ENCODE results near the gene DR1.

DR1 gene

DNA sequence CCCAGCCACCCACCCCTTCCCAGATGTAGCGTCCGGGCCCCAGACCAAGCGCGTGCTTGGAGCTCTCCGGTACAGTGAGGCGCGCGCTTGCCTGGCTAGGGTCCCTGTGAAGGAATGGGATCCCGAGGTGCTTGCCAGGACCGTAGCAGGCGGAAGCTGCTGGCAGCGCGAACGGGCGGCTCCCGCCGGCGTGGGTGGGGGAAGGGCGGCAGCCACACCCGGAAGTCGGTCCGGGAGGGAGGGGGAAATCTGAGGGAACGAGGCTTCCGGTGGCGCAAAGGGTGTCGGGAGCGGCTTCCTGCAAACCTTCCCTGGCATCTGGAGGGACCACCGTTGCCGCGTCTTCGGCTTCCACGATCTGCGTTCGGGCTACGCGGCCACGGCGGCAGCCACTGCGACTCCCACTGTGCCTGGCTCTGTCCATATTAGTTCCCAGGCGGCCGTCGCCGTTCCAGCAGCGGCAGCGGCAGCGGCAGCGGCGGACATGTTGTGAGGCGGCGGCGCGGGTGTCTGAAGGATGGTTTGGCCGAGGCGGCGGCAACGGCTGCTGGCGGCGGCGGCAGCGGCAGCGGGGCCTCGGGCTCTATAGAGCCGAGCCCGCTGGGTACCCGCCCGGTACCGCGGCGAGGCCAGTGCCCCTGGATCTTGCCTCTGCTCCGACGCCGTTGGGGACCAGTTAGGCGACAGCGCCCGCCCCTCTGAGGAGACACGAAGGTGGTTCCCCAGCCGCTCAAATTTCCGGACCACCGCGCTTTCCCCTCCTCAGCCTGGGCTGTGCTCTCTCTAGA lies at the start of gene DR1:
Gene DR1 (plus strand): TSS at position 275 of the 788 bp plus-strand sequence. CDS start 739 bp downstream, outside the sequence.
- Histone ChIP-seq H2AFZ (peak within 1 kb of the TSS; percentile 95), H3K4me3 (ENCODE audit: low read depth, low read length) (peak within 1 kb of the TSS; percentile 92), H3K4me1 (no peaks in the 10 kb centered on the region), H3K27me3 (ENCODE audit: control insufficient read depth, insufficient read depth, low read length) (no peaks in the 10 kb centered on the region), H3K9ac (peak within 1 kb of the TSS; percentile 76), H3K27ac (peak within 1 kb of the TSS; percentile 89), H3K36me3 (ENCODE audit: control insufficient read depth, insufficient read depth, low read length) (no peaks in the 10 kb centered on the region), H3K4me2 (ENCODE audit: low read length) (peak within 1 kb of the TSS; percentile 78), H3K9me3 (ENCODE audit: control insufficient read depth, low read length) (no peaks in the 10 kb centered on the region), H3K79me2 (peaks cover 26% of the 10 kb centered on the region)
- TF ChIP-seq CTCF (IDR thresholded peaks at IDR 0.05), result no peak

DNA sequence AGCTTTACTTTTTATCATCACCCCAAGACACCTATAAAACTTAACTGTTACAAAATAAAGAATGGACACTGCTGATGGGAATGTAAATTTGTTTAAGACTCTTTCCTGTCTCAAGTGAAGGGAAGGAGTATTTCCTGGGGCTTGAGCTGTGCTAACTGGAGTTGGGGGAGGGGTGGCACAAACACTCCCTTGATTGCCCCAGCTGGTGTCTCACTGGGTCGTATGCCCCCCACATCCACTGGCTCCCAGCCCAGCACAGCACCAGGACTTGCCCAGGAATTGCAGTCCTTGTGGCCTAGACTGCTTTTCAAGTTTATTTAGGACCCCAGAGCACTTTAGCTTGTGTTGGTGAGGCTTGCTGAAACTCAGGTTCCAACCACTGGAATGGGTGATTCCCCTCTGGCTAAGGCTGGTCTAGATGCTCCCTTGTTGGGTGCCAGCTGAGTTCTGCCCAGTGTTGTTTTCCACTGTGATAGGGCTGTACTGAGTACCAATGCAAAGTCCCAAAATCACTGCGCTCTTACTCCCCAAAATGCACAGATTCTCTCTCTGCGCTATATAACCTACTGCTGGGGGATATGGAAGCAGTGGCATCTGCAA lies 49.1 kb upstream of the DR1 start:
- Histone ChIP-seq H2AFZ (no peak overlapping the region), H3K4me3 (ENCODE audit: low read depth, low read length) (no peak overlapping the region), H3K27me3 (ENCODE audit: control insufficient read depth, insufficient read depth, low read length) (no peaks in the 10 kb centered on the region), H3K9me3 (ENCODE audit: control insufficient read depth, low read length) (no peaks in the 10 kb centered on the region), H3K9ac (no peak overlapping the region), H3K4me2 (ENCODE audit: low read length) (no peak overlapping the region), H3K4me1 (no peaks in the 10 kb centered on the region), H3K27ac (no peak overlapping the region), H3K36me3 (ENCODE audit: control insufficient read depth, insufficient read depth, low read length) (no peaks in the 10 kb centered on the region), H3K79me2 (no peaks in the 10 kb centered on the region)
- no peak for TF ChIP-seq CTCF (IDR thresholded peaks at IDR 0.05)

GRCh38 chr1:93301131-93301530 lies 44.6 kb upstream of the DR1 start:
- Histone ChIP-seq H3K79me2 (no peaks in the 10 kb centered on the region), H3K27me3 (ENCODE audit: control insufficient read depth, insufficient read depth, low read length) (no peaks in the 10 kb centered on the region), H3K27ac (no peak overlapping the region), H3K4me3 (ENCODE audit: low read depth, low read length) (no peak overlapping the region), H2AFZ (no peak overlapping the region), H3K9me3 (ENCODE audit: control insufficient read depth, low read length) (no peaks in the 10 kb centered on the region), H3K4me2 (ENCODE audit: low read length) (no peak overlapping the region), H3K9ac (no peak overlapping the region), H3K36me3 (ENCODE audit: control insufficient read depth, insufficient read depth, low read length) (no peaks in the 10 kb centered on the region), H3K4me1 (no peaks in the 10 kb centered on the region)
- no peak for TF ChIP-seq CTCF (IDR thresholded peaks at IDR 0.05)

DNA sequence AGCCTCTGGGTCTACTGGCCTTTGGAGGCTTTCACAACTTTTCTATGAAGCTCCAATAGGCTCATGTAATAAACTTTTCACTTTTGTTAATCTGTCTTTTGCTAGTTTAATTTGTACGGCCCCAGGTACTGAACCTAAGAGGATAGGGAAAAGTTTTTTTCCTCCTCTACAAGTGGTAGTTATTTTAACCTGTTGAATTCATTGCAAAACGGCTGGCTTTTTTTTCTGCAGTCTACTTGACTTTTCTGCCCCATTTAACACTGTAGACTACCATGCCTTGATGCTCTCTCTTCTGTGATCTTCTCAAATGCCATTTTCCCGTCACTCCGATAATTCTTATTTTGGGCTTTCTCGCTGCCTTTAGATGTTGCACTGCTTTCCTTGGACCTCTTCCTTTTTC lies 43.6 kb upstream of the DR1 start:
- H3K36me3 ChIP-seq (ENCODE audit: control insufficient read depth, insufficient read depth, low read length), result no peaks in the 10 kb centered on the region
- H3K4me1 ChIP-seq, result no peaks in the 10 kb centered on the region
- H3K4me3 ChIP-seq (ENCODE audit: low read depth, low read length), result no peak overlapping the region
- H3K27me3 ChIP-seq (ENCODE audit: control insufficient read depth, insufficient read depth, low read length), result no peaks in the 10 kb centered on the region
- H3K27ac ChIP-seq, result no peak overlapping the region
- no peak overlapping the region for H3K9ac ChIP-seq
- no peaks in the 10 kb centered on the region for H3K79me2 ChIP-seq
- H3K9me3 ChIP-seq (ENCODE audit: control insufficient read depth, low read length), result no peaks in the 10 kb centered on the region
- no peak for TF ChIP-seq CTCF (IDR thresholded peaks at IDR 0.05)
- no peak overlapping the region for H3K4me2 ChIP-seq (ENCODE audit: low read length)
- H2AFZ ChIP-seq, result no peak overlapping the region
